NCI-H510A (cell line): ENCODE measurements around the gene ETV2.
"Not testable (repeated sequence)": the region's sequence is repeated elsewhere in the genome, so short reads cannot be mapped to it uniquely, and the experiment has no call there.

ENCODE experiments used
- DNase-seq: peaks from one replicate; lab custom pipeline; 2025; lab: John Stamatoyannopoulos, UW

Gene ETV2

DNA sequence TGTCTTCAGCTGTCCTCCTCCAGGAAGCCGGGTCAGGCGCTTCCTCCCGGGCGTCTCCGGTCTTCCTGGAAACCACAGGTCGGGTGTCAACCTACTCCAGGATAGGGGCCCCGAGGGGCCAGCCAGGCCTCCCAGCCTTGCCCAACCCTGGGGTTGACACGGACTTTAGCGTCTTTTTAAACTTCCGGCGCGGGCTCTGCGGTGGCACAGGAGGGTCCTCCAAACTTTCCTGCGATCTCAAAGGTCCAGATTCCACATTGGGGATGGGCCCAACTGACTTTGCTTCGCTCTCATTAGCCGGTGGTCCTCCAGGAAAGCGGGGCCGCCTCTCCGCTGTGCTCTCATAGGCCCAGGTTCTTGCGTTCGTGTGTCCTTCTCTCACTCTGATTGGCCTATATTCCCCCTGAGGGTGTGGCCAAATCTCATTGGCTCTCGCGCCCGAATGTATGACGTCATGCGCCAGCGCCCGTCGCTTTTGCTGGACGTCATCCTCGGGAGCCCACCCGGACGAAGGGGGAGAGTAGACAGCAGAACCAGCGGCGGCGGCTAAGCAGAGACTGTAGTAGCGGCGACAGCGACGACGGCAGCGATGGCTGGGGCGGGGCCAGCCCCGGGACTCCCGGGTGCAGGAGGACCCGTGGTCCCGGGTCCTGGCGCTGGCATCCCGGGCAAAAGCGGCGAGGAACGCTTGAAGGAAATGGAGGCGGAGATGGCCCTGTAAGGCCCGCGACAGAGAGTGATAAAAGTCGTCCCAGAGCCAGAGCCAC is 12.8 kb upstream of the ETV2 start, which contains the start of gene RBM42:
Gene RBM42 (plus strand): TSS at position 472 of the 767 bp plus-strand sequence. CDS start 118 bp downstream, at position 590.
- peak; percentile 98 for DNase-seq

DNA sequence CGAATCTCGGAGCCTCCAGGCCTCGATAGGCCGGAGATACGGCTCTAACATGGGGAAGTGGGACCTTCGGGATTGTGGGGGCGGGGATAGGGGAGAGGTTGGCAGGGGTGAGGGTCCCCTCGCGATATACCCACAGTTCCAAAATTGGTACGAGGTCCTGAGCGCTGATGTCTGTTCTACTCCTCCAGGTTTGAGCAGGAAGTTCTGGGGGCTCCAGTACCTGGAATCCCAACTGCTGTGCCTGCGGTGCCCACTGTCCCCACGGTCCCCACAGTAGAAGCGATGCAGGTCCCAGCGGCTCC is 12.3 kb upstream of the ETV2 start:
- no peak for DNase-seq

DNA sequence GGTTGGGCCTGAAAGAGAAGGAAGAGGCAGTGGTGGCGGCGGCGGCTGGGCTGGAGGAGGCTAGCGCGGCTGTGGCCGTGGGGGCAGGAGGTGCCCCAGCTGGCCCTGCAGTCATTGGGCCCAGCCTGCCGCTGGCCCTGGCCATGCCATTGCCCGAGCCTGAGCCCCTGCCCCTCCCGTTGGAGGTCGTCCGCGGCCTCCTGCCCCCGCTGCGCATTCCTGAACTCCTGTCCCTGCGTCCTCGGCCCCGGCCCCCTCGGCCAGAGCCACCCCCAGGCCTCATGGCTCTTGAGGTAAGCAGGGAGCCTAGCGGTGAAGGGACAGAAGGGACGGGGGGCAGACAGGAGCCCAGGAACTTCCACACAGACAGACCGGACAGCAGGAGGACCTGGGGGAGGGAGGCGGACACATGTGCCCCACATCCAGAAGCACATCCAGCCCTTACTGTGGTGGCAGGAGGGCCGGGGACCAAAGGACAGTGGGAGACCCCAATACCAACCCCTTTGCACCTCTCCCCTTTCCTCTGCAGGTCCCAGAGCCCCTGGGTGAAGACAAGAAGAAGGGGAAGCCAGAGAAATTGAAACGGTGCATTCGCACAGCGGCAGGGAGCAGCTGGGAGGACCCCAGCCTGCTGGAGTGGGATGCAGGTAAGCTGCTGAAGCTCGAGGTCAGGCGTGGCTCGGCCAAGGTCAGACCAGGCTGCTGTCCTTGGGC is 7.7 kb upstream of the ETV2 start:
- no peak for DNase-seq

DNA sequence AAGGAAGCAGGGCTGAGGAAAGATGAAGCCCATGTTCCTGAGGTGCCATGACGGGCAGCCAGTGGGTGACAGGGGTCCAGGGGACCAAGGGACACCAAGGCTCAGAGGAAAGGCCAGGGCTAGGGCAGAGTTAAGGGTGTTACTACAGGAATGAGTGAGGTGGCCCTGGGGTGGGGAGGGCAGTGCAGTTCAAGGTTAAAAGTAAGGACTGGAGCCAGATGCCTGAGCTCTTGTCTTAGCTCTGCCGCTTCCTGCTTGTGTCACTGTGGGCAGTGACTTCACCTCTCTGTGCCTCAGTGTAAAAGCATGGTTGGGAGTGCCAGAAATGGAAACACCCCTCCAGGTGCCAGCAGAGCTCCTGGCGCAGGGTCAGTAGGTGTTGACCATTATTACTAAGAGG is 4.9 kb upstream of the ETV2 start:
- DNase-seq, result no peak

DNA sequence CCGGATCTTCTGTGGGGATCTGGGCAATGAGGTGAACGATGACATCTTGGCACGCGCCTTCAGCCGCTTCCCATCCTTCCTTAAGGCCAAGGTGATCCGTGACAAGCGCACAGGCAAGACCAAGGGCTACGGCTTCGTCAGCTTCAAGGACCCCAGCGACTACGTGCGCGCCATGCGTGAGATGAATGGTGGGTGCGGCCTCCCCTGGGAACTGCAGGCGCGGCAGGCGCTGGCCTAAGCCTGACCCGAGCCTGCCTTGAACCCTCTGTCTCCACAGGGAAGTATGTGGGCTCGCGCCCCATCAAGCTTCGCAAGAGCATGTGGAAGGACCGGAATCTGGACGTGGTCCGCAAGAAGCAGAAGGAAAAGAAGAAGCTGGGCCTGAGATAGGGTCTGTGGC is 4.4 kb upstream of the ETV2 start:
- DNase-seq, result no peak

DNA sequence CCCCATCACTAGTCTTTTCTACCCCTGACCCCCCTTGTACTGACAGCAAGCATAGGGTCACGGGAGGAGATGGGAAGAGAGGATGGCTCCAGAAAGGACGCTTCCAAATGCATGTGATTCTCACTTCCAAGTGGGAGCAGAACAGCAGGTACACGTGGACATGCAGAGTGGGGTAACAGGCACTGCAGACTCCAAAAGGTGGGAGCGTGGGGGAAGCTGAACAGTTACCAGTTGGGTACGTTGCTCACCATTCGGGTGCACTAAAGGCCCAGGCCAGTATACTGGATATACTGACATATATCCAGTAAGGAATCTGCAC is 2.3 kb upstream of the ETV2 start:
- no peak for DNase-seq

DNA sequence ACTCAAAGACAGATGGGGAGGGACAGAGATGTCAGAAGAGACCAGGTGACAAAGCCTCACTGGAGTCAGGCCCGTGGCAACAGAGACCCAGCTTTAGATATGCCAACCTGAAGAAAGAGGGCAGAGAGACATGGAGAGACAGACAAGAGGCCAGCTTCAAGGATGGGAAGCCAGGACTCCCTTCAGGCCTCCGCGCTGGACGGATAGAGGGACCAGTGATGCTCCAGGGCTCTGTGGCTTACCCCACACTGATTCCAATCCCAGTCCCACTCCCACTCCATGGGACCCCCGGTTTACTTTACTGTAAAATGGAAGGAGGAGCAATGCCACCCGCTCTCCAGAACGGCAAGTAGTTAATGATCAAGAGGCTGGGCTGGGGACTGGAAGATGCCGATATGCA is 1.7 kb upstream of the ETV2 start:
- DNase-seq, result no peak

DNA sequence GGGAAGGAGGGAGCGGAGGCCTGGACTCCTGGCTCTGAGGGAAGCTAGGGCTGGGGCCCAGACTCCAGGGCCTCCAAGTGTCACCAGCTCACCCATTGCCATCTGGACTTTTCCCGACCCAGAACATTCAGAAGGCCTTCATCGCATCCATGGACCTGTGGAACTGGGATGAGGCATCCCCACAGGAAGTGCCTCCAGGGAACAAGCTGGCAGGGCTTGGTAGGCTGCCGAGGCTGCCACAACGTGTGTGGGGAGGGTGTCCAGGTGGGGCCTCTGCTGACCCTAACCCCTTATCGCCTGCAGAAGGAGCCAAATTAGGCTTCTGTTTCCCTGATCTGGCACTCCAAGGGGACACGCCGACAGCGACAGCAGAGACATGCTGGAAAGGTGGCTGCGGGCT is 767 bp downstream of the ETV2 start:
- no peak for DNase-seq

DNA sequence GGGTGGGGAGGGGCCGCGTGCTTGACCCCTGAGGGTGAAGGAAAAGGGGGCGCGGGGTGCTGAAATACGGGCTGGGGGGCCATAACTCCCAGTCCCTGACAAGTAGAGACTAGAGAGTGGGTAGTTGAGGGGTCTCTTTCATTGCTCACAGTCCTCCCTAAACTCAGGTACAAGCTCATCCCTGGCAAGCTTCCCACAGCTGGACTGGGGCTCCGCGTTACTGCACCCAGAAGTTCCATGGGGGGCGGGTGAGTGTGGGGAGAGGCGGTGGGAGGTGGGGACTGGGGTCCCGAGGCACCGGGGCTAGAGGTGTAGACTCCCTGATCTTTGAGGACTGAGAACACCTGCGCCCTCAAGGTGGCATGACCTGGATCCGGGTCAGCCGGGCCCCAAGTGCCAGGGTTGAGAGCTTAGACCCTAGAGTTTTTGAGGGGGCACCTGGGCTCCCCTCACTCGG is 1.3 kb downstream of the ETV2 start:
- no peak for DNase-seq

DNA sequence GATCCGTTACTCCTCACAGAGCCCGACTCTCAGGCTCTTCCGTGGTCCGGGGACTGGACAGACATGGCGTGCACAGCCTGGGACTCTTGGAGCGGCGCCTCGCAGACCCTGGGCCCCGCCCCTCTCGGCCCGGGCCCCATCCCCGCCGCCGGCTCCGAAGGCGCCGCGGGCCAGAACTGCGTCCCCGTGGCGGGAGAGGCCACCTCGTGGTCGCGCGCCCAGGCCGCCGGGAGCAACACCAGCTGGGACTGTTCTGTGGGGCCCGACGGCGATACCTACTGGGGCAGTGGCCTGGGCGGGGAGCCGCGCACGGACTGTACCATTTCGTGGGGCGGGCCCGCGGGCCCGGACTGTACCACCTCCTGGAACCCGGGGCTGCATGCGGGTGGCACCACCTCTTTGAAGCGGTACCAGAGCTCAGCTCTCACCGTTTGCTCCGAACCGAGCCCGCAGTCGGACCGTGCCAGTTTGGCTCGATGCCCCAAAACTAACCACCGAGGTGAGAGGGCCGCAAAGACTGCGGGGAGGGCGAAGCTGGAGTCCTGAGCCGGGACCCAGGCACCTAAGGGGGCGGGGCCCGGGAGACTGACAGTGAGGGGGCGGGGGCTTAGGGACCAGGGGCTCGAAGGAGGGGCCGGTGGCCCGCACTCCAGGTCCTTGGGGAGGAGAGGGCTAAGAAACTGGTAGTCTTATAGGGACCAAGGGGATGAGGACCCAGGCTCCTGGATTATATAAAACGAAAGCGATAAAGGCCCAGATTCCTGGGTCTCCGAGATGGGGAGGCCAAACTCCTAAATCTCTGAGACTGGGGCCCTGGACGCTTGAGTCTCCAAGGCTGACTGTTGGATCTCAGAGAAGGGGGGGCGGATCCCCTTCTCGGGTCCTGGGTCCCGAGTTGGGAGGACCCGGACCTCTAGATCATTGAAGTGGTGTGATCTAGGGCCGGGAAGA is 2.0 kb downstream of the ETV2 start:
- DNase-seq, result peak; percentile 94

DNA sequence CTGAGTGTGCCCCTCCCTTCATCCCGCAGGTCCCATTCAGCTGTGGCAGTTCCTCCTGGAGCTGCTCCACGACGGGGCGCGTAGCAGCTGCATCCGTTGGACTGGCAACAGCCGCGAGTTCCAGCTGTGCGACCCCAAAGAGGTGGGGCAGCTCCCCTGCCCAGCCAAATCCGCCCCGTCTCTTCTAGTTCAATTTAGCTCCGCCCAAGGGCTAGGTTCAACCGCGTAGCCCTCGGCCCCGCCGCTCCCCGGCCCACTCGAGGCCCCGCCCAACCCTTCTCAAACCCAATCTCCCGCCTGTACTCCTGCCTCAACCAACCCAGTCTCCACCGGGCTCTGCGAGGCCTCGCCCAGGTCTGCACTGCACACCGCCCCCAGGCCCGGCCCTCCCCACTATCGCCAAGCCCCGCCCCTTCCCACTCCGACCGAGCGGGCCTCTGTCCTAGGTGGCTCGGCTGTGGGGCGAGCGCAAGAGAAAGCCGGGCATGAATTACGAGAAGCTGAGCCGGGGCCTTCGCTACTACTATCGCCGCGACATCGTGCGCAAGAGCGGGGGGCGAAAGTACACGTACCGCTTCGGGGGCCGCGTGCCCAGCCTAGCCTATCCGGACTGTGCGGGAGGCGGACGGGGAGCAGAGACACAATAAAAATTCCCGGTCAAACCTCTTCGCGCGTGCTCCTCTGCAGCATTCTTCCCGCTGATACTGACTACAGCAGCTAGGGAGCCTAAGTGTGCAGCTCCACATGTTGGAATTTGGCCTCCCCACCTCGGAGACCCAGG is 2.9 kb downstream of the ETV2 start:
- peak; percentile 94 for DNase-seq

DNA sequence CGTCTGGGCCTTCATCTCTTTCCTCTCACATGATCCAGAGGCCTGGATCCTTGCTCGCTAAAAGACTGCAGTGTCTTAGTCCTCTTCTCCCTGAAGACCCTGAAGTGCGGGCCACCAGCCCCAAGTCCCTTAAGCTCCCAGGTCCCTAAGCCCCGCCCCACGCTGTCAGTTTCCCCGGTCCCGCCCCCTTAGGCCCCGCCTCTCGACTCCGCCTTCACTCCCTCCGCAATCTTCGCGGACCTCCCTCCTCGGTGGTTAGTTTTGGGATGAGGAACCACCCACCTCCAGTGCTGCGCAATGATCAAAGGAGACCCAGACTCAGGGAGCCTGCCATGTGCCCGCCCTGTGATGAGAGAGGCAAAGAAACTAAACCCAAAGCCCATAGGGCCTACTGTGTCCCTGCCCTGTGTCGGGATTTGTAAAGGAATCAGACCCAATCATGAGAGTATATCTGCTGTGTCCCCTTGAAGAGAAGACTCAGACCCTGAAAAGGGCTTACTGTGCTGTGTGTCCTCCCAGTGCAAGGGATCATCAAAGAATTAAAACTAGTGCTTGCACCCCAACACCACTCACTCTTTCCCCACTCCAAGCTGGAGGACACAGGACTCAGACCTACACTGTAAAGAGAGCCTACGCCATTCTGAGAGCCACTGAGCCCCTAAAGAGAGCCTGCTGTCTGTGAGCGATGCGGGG is 3.6 kb downstream of the ETV2 start:
- DNase-seq, result peak; percentile 22

DNA sequence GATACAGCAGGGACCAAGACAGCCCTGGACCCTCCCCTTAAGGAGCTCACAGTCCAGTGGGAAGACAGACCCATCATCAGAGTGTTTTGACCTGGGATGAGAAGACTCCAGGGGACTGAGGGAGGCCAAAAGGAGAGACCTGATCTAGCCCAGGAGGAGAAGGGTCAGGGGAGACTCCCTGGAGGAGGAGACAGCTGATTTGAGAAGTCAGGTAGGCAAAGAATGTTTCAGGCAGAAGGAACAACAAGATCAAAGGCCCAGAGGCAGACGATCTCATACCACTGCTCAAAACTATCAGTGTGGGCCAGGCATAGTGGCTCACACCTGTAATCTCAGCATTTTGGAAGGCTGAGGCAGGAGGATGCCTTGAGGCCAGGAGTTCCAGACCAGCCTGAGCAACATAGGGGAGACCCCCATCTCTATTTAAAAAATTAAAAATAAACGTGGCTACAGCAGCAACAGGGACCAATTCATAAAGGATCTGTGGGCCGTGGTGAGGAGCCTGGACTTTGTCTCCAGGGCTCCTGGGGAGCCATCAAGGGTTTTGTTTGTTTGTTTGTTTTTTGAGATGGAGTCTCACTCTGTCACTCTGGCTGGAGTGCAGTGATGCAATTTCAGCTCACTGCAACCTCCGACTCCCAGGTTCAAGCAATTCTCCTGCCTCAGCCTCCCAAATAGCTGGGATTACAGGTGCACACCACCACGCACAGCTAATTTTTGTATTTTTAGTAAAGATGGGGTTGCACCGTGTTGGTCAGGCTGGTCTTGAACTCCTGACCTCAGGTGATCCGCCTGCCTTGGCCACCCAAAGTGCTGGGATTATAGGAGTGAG is 4.4 kb downstream of the ETV2 start:
- no peak for DNase-seq

DNA sequence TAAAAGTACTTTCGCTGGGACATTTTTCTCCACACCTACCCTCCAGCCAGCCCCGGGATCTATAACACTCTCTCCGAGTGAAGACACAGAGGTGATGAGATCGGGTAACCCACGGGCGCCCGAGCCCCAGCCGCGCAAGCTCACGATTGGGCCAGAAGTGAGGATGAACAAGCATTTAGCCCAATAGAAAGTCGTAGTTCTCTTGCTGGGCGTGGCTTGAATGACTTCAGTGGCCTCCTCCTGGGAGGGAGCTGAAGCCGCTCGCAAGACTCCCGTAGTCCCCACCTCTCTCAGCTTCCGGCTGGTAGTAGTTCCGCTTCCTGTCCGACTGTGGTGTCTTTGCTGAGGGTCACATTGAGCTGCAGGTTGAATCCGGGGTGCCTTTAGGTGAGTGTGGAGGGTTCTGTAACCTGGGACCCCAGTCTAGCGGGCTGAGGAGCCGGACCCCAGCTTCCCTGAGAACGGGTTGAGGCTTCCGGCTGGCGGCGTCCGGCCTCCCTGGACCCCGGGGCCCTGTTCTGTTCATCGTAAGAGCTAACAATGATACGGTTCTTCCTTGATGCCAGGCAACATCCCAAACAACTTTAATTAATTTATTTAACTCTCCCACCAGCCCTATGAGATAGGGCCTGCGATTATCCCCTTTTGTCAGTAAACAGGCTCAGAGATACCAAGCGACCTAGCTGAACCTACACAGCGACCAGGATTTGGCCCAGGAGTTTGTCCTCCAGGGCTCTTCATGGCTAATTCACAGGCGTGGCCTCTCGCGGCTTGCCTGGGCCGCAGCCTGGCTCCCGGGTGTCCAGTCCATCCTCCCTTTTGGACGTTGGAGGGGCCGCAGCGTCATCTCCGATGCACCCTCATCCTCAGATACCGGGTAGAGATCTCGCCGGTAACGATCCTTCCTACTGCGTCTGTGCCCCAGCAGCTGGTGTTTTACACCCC is 6.7 kb downstream of the ETV2 start, which contains the start of gene COX6B1:
Gene COX6B1 (plus strand): TSS at position 307 of the 945 bp plus-strand sequence. CDS start 2,921 bp downstream, outside the sequence.
- peak; percentile 95 for DNase-seq

DNA sequence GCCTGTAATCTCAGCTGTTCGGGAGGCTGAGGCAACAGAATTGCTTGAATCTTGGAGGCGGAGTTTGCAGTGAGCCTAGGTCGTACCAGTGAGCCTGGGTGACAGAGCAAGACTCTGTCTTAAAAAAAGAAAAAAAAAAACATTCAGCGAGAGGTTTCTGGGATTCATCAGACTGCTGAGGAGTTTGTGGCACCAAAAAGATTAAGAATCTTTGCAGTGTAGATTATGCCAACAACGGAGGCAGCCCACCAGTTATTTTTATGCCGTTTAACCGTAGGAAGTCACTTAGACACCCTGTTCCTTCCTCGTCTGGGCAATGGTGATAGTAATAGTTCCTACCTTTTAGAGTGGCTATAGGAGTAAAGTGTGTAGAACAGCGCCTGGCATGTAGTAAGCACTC is 9.0 kb downstream of the ETV2 start:
- DNase-seq, result no peak

DNA sequence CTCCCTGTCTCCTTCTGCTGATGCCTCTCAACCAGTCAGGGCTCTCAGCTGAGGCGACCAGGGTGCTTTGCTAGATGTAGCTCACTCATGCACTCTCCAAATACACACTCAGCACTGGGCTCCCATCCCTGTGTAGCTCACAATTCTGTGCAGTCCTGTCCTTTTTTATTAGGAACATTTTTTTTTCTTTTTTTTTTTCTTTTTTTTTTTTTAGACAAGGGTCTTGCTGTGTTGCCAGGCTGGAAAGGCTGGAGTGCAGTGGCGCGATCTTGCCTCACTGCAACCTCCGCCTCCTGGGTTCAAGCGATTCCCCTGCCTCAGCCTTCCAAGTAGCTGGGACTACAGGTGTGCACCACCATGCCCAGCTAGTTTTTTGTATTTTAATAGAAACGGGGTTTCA is 13.3 kb downstream of the ETV2 start:
- not testable (repeated sequence) for DNase-seq

DNA sequence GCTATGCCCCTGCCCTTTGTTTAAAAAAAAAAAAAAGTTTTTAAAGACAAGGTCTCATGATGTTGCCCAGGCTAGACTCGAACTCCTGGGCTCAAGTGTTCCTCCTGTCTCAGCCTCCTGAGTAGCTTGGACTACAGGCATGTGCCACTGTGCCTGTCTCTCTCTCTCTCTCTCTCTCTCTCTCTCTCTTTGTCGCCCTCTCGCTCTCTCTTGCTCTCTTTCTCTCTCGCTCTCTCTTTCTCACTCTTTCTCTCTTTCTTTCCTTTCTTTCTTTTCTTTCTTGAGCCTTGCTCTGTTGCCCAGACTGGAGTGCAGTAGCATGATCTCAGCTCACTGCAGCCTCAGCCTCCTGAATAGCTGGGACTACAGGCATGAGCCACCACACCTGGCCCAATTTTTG is 14.1 kb downstream of the ETV2 start:
- DNase-seq, result no peak

DNA sequence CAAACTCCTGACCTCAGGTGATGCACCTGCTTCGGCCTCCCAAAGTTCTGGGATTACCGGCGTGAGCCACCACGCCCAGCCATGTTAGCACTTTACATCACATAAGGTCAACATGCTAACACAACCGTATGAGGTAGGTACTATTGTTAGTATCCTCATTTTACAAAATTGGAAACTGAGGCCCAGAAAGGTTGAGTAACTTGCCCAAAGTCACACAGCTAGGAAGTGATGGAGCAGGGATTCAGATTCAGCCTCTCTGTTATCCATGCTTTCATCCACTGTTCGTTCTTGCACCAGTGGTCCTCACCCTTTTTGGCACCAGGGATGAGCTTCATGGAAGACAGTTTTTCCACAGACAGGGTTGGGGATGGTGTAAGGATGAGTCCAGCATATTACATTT is 15.2 kb downstream of the ETV2 start:
- DNase-seq, result no peak
